Measurements from ENCODE around the gene STK11IP. TPM values are rescaled to one million over a fixed set of nuclear protein-coding genes. Genes with fewer than 3 reads are reported as not detected.

The STK11IP gene
- total and polyA plus RNA-seq, 2 of the 13 experiments (the other 11 are each of a cell fraction or from before 2014, with no cell fraction given), result 12.8 to 24.0 TPM

DNA sequence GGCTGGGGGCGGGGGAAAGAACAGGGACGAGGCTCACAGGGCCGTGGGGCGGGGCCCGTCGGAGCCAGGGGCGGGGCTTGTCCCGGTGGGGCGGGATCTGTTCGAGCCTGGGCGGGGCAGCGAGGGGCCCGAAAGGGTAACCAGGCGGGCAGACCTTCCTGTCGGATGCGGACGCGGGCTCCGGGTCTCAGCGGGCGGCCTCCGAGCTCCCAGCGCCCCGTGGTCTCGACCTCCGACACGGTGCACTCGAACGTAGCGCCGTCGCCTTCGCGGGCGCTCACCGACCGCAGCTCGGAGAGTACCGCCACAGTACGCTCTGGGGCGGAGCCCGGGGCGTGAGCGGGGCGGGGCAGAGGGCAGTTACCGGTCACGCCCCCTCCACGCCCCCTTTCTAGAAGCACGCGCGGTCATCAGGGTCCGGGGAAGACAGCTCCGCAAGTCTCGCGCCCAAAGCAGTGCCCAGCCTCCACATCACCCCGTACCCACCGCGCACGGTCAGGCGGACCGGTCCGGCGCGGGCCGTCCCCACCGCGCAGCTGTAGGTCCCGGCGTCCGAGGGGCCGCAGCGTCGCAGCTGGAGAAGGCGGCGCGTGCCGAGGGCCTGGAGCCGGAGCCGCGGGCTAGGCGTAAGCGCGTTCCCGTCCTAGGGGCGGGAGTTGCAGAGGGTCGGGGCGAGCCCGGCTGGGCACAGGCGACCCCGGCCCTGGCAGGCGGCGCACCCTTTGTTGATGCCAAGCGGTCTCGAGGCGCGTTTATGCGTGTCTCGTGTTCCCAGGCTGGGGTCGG, 45.1 kb upstream of the STK11IP start (continued):
- TF ChIP-seq, protein P1, sequence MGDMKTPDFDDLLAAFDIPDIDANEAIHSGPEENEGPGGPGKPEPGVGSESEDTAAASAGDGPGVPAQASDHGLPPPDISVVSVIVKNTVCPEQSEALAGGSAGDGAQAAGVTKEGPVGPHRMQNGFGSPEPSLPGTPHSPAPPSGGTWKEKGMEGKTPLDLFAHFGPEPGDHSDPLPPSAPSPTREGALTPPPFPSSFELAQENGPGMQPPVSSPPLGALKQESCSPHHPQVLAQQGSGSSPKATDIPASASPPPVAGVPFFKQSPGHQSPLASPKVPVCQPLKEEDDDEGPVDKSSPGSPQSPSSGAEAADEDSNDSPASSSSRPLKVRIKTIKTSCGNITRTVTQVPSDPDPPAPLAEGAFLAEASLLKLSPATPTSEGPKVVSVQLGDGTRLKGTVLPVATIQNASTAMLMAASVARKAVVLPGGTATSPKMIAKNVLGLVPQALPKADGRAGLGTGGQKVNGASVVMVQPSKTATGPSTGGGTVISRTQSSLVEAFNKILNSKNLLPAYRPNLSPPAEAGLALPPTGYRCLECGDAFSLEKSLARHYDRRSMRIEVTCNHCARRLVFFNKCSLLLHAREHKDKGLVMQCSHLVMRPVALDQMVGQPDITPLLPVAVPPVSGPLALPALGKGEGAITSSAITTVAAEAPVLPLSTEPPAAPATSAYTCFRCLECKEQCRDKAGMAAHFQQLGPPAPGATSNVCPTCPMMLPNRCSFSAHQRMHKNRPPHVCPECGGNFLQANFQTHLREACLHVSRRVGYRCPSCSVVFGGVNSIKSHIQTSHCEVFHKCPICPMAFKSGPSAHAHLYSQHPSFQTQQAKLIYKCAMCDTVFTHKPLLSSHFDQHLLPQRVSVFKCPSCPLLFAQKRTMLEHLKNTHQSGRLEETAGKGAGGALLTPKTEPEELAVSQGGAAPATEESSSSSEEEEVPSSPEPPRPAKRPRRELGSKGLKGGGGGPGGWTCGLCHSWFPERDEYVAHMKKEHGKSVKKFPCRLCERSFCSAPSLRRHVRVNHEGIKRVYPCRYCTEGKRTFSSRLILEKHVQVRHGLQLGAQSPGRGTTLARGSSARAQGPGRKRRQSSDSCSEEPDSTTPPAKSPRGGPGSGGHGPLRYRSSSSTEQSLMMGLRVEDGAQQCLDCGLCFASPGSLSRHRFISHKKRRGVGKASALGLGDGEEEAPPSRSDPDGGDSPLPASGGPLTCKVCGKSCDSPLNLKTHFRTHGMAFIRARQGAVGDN (CRISPR knock-in tag; IDR thresholded peaks at IDR 0.05), result peak; percentile 97
- peak; percentile 35 for TF ChIP-seq KAT8 (CRISPR knock-in tag; IDR thresholded peaks at IDR 0.05)
- TF ChIP-seq JUNB (CRISPR knock-in tag; IDR thresholded peaks at IDR 0.05; ENCODE audit: borderline replicate concordance), result no peak
- TF ChIP-seq ELF4 (CRISPR knock-in tag; IDR thresholded peaks at IDR 0.05; ENCODE audit: borderline replicate concordance), result no peak; the same call in 1 of the 2 replicates
- TF ChIP-seq MTA1 (CRISPR knock-in tag; IDR thresholded peaks at IDR 0.05; ENCODE audit: borderline replicate concordance), result peak; percentile 71; the same call in 1 of the 2 replicates
- TF ChIP-seq ZNF225 (CRISPR knock-in tag; IDR thresholded peaks at IDR 0.05), result peak; percentile 91
- TF ChIP-seq MXI1 (IDR thresholded peaks at IDR 0.05; ENCODE audit: borderline replicate concordance, low read depth, low read length), result peak; percentile 92; the same call in 2 of the 3 replicates
- no peak for TF ChIP-seq ZFP62 (CRISPR knock-in tag; IDR thresholded peaks at IDR 0.05)
- TF ChIP-seq ZBTB3 (CRISPR knock-in tag; IDR thresholded peaks at IDR 0.05; ENCODE audit: borderline replicate concordance, low read depth), result no peak
- TF ChIP-seq, protein P2, sequence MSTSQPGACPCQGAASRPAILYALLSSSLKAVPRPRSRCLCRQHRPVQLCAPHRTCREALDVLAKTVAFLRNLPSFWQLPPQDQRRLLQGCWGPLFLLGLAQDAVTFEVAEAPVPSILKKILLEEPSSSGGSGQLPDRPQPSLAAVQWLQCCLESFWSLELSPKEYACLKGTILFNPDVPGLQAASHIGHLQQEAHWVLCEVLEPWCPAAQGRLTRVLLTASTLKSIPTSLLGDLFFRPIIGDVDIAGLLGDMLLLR (CRISPR knock-in tag; IDR thresholded peaks at IDR 0.05), result 0 out of 2 replicates have a peak, but pooled peaks have one; percentile 61
- TF ChIP-seq, protein P3, sequence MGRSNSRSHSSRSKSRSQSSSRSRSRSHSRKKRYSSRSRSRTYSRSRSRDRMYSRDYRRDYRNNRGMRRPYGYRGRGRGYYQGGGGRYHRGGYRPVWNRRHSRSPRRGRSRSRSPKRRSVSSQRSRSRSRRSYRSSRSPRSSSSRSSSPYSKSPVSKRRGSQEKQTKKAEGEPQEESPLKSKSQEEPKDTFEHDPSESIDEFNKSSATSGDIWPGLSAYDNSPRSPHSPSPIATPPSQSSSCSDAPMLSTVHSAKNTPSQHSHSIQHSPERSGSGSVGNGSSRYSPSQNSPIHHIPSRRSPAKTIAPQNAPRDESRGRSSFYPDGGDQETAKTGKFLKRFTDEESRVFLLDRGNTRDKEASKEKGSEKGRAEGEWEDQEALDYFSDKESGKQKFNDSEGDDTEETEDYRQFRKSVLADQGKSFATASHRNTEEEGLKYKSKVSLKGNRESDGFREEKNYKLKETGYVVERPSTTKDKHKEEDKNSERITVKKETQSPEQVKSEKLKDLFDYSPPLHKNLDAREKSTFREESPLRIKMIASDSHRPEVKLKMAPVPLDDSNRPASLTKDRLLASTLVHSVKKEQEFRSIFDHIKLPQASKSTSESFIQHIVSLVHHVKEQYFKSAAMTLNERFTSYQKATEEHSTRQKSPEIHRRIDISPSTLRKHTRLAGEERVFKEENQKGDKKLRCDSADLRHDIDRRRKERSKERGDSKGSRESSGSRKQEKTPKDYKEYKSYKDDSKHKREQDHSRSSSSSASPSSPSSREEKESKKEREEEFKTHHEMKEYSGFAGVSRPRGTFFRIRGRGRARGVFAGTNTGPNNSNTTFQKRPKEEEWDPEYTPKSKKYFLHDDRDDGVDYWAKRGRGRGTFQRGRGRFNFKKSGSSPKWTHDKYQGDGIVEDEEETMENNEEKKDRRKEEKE (IDR thresholded peaks at IDR 0.05), result no peak
- TF ChIP-seq, protein P4, sequence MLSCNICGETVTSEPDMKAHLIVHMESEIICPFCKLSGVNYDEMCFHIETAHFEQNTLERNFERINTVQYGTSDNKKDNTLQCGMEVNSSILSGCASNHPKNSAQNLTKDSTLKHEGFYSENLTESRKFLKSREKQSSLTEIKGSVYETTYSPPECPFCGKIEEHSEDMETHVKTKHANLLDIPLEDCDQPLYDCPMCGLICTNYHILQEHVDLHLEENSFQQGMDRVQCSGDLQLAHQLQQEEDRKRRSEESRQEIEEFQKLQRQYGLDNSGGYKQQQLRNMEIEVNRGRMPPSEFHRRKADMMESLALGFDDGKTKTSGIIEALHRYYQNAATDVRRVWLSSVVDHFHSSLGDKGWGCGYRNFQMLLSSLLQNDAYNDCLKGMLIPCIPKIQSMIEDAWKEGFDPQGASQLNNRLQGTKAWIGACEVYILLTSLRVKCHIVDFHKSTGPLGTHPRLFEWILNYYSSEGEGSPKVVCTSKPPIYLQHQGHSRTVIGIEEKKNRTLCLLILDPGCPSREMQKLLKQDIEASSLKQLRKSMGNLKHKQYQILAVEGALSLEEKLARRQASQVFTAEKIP (CRISPR knock-in tag; IDR thresholded peaks at IDR 0.05; ENCODE audit: borderline replicate concordance), result no peak
- TF ChIP-seq, protein P5, sequence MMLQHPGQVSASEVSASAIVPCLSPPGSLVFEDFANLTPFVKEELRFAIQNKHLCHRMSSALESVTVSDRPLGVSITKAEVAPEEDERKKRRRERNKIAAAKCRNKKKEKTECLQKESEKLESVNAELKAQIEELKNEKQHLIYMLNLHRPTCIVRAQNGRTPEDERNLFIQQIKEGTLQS (CRISPR knock-in tag; IDR thresholded peaks at IDR 0.05), result no peak
- TF ChIP-seq ZNF768 (CRISPR knock-in tag; IDR thresholded peaks at IDR 0.05), result peak; percentile 82; the same call in 1 of the 2 replicates
- TF ChIP-seq MZF1 (CRISPR knock-in tag; IDR thresholded peaks at IDR 0.05; ENCODE audit: borderline replicate concordance), result no peak
- TF ChIP-seq POLR2AphosphoS5 (IDR thresholded peaks at IDR 0.05; ENCODE audit: low read depth, low read length), result peak; percentile 50
- TF ChIP-seq, protein P6, sequence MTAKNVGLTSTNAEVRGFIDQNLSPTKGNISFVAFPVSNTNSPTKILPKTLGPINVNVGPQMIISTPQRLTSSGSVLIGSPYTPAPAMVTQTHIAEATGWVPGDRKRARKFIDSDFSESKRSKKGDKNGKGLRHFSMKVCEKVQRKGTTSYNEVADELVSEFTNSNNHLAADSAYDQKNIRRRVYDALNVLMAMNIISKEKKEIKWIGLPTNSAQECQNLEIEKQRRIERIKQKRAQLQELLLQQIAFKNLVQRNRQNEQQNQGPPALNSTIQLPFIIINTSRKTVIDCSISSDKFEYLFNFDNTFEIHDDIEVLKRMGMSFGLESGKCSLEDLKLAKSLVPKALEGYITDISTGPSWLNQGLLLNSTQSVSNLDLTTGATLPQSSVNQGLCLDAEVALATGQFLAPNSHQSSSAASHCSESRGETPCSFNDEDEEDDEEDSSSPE (CRISPR knock-in tag; IDR thresholded peaks at IDR 0.05), result peak; percentile 85
- no peak for TF ChIP-seq NFE2L2 (IDR thresholded peaks at IDR 0.05; ENCODE audit: low read length)

All from HepG2 (cell line).